H1 (cell line): Measurements from ENCODE around the gene SRP9. TPM values are rescaled to one million over a fixed set of nuclear protein-coding genes. Genes with fewer than 3 reads are reported as not detected.
A peak's percentile ranks its signal among the peaks of the same experiment; 100 is the strongest.

Experiments
- CTCF ChIA-PET: fragments of 300-600 bp; sonication (Branson Sonifier 250); formaldehyde crosslinking; loops from one replicate; lab custom pipeline; 2021; ENCODE audit not compliant: partially characterized antibody; lab: Charles Lee
- POLR2A ChIA-PET: fragments of 300-600 bp; sonication (Branson Sonifier 250); formaldehyde crosslinking; loops from one replicate; lab custom pipeline; 2021; ENCODE audit warnings: inconsistent platforms; ENCODE audit not compliant: partially characterized antibody; lab: Charles Lee
- DNase-seq, 2 experiments: peaks; one replicate each; pipeline versions ENCODE4 v3.0.0 to v3.0.0-alpha.2; 2010 to 2022; ENCODE audit warnings: low spot score in 2 of 2, low read depth in 1 of 2, mixed read lengths in 1 of 2
- FAIRE-seq: peaks from 2 replicates; lab custom pipeline; 2011; peaks lifted over from hg19 to GRCh38; lab: Jason Lieb, UNC
- H2AFZ ChIP-seq: 2 replicates; pipeline ENCODE4 v1.8.1; 2012; ENCODE audit warnings: low read length, inconsistent platforms
- H2AK5ac ChIP-seq: 2 replicates; pipeline ENCODE4 v1.6.1; 2013; ENCODE audit warnings: low read depth, low read length
- H2BK120ac ChIP-seq: replicated peaks from 2 replicates; pipeline ENCODE3; 2013; ENCODE audit warnings: low read depth, low read length, inconsistent platforms
- H2BK12ac ChIP-seq: 2 replicates; pipeline ENCODE4 v1.6.1; 2013; ENCODE audit warnings: low read depth, low read length
- H2BK15ac ChIP-seq: 2 replicates; pipeline ENCODE4 v1.6.1; 2013; ENCODE audit warnings: low read length
- H2BK20ac ChIP-seq: 2 replicates; pipeline ENCODE4 v1.6.1; 2013; ENCODE audit warnings: low read length
- H2BK5ac ChIP-seq: 2 replicates; pipeline ENCODE4 v1.6.1; 2013; ENCODE audit warnings: low read depth, low read length
- H3K14ac ChIP-seq: 2 replicates; pipeline ENCODE4 v1.6.1; 2013; ENCODE audit warnings: inconsistent platforms; ENCODE audit not compliant: insufficient read length
- H3K18ac ChIP-seq: 2 replicates; pipeline ENCODE4 v1.6.1; 2013; ENCODE audit warnings: low read length; ENCODE audit errors: extremely low read depth
- H3K23ac ChIP-seq: 2 replicates; pipeline ENCODE4 v1.6.1; 2013; ENCODE audit warnings: inconsistent platforms; ENCODE audit not compliant: insufficient read length
- H3K23me2 ChIP-seq: 2 replicates; pipeline ENCODE4 v1.6.1; 2013; ENCODE audit warnings: low read depth, low read length
- H3K27ac ChIP-seq: 2 replicates; pipeline ENCODE4 v1.6.1; 2011; ENCODE audit warnings: low read depth, low read length, inconsistent platforms
- H3K27me3 ChIP-seq, 4 experiments: replicated peaks in 1 of 4; 1 replicate in 1 of 4; 2 replicates in 3 of 4; pipeline versions ENCODE4 v1.6.1 to v1.8.1; 2011 to 2013; ENCODE audit warnings: low read length in 3 of 4, mild to moderate bottlenecking in 3 of 4, inconsistent platforms in 2 of 4, mixed read lengths in 2 of 4, moderate library complexity in 1 of 4; ENCODE audit not compliant: control insufficient read depth in 3 of 4, insufficient read depth in 3 of 4; ENCODE audit errors: extremely low read depth in 1 of 4
- H3K36me3 ChIP-seq, 4 experiments: 2 replicates each; pipeline versions ENCODE4 v1.6.1 to v1.8.1; 2011 to 2013; ENCODE audit warnings: mild to moderate bottlenecking in 4 of 4, low read length in 3 of 4, moderate library complexity in 2 of 4, control low read depth in 1 of 4, inconsistent platforms in 1 of 4; ENCODE audit not compliant: insufficient read depth in 4 of 4, control insufficient read depth in 2 of 4
- H3K4ac ChIP-seq: replicated peaks from 2 replicates; pipeline ENCODE3; 2013; ENCODE audit warnings: low read length, low read depth, mixed read lengths, inconsistent platforms; ENCODE audit not compliant: insufficient read length
- H3K4me1 ChIP-seq, 4 experiments: replicated peaks in 1 of 4; 1 replicate in 1 of 4; 2 replicates in 3 of 4; pipeline versions ENCODE4 v1.6.1 to v1.8.1; 2011 to 2013; ENCODE audit warnings: low read length in 3 of 4, inconsistent platforms in 2 of 4, mixed read lengths in 1 of 4; ENCODE audit not compliant: insufficient read depth in 4 of 4, control insufficient read depth in 3 of 4
- H3K4me2 ChIP-seq, 2 experiments: 2 replicates each; pipeline versions ENCODE4 v1.6.1 to v1.8.1; 2011 to 2013; ENCODE audit warnings: low read depth in 2 of 2, low read length in 2 of 2, control low read depth in 1 of 2, inconsistent platforms in 1 of 2, mild to moderate bottlenecking in 1 of 2; ENCODE audit not compliant: insufficient read depth in 1 of 2
- H3K4me3 ChIP-seq, 4 experiments: fragments of 200-600, 300-600 bp in 1 of 4; sonication (generic), shearing (Covaris generic), sonication (Bioruptor Twin) in 1 of 4; 2 replicates each; pipeline versions ENCODE4 v1.5.1 to v1.8.1; 2011 to 2016; ENCODE audit warnings: low read length in 4 of 4, low read depth in 3 of 4, control low read depth in 2 of 4, inconsistent platforms in 2 of 4, mild to moderate bottlenecking in 2 of 4, mixed read lengths in 1 of 4, moderate library complexity in 1 of 4; ENCODE audit not compliant: insufficient read depth in 2 of 4; ENCODE audit errors: extremely low read depth in 1 of 4
- H3K56ac ChIP-seq: replicated peaks from 2 replicates; pipeline ENCODE3; 2013; ENCODE audit warnings: low read depth, mild to moderate bottlenecking, mixed read lengths, low read length, inconsistent platforms; ENCODE audit not compliant: insufficient read length
- H3K79me1 ChIP-seq: 2 replicates; pipeline ENCODE4 v1.6.1; 2013; ENCODE audit warnings: low read depth, low read length, control low read depth
- H3K79me2 ChIP-seq, 2 experiments: 2 replicates each; pipeline versions ENCODE4 v1.6.1 to v1.8.1; 2012 to 2013; ENCODE audit warnings: low read length in 2 of 2, mild to moderate bottlenecking in 2 of 2, inconsistent platforms in 1 of 2; ENCODE audit not compliant: insufficient read depth in 2 of 2, control insufficient read depth in 1 of 2
- H3K9ac ChIP-seq, 4 experiments: replicated peaks in 1 of 4; 1 replicate in 1 of 4; 2 replicates in 3 of 4; pipeline versions ENCODE4 v1.6.1 to v1.8.1; 2011 to 2013; ENCODE audit warnings: low read depth in 3 of 4, low read length in 3 of 4, control low read depth in 2 of 4, mild to moderate bottlenecking in 2 of 4, moderate library complexity in 2 of 4, inconsistent platforms in 1 of 4; ENCODE audit errors: extremely low read depth in 1 of 4
- H3K9me3 ChIP-seq, 2 experiments: 2 replicates each; pipeline versions ENCODE4 v1.6.1 to v1.8.1; 2012 to 2013; ENCODE audit warnings: mild to moderate bottlenecking in 2 of 2, moderate library complexity in 2 of 2, control low read depth in 1 of 2, inconsistent platforms in 1 of 2, low read depth in 1 of 2, low read length in 1 of 2, mixed read lengths in 1 of 2; ENCODE audit not compliant: insufficient read depth in 2 of 2
- H4K20me1 ChIP-seq, 2 experiments: replicated peaks in 1 of 2; 2 replicates each; pipeline versions ENCODE3 to v1.8.1; 2011 to 2013; ENCODE audit warnings: inconsistent platforms in 2 of 2, low read length in 2 of 2, mild to moderate bottlenecking in 1 of 2; ENCODE audit not compliant: insufficient read depth in 2 of 2, control insufficient read depth in 1 of 2
- H4K5ac ChIP-seq: 2 replicates; pipeline ENCODE4 v1.6.1; 2013; ENCODE audit warnings: low read length, low read depth, mixed read lengths, inconsistent platforms; ENCODE audit not compliant: insufficient read length
- H4K8ac ChIP-seq: 2 replicates; pipeline ENCODE4 v1.8.0; 2013; ENCODE audit warnings: mild to moderate bottlenecking, moderate library complexity, low read length, inconsistent platforms; ENCODE audit not compliant: insufficient read depth; ENCODE audit errors: extremely low read depth
- H4K91ac ChIP-seq: replicated peaks from 2 replicates; pipeline ENCODE3; 2013; ENCODE audit warnings: low read length, mixed read lengths, inconsistent platforms; ENCODE audit not compliant: insufficient read length
- WGBS, 2 experiments: shearing (Covaris generic) in 1 of 2; methylation state at CpG; one replicate each; pipeline versions ENCODE4 v1.1.6 to v1.1.7; 2013 to 2015; ENCODE audit warnings: low lambda C conversion rate in 2 of 2, mixed read lengths in 2 of 2, inconsistent platforms in 1 of 2, low coverage in 1 of 2, missing lambda C conversion rate in 1 of 2; ENCODE audit not compliant: insufficient replicate concordance in 2 of 2, insufficient coverage in 1 of 2, insufficient read length in 1 of 2; ENCODE audit errors: extremely low coverage in 1 of 2, missing lambda C conversion rate in 1 of 2; 5-methylcytosine and 5-hydroxymethylcytosine counted together
- polyA plus RNA-seq, 7 experiments: library from polyadenylated mRNA; depleted of rRNA in 3 of 7; stranded (reverse) in 5 of 7; unstranded in 2 of 7; fragments of >200 nt in 5 of 7; fragments of 200-250 nt in 2 of 7; gene quantifications; 1 replicate in 5 of 7; 2 replicates in 1 of 7; 4 replicates in 1 of 7; pipeline versions ENCODE4 v1.2.1 to v1.2.3, GENCODE V29; 2011 to 2013; ENCODE audit warnings: missing spikeins in 2 of 7, mixed read lengths in 2 of 7
- total RNA-seq: library from RNA; stranded (reverse); fragmentation: NEBNext Ultra II Directional; extraction: Animal tissue kit (Norgen Biotek cat#: 25700); gene quantifications from 2 replicates; pipeline ENCODE4 v1.2.1, GENCODE V29; 2021

The SRP9 gene
- total and polyA plus RNA-seq, 2 of the 8 experiments (the other 6 are each of a cell fraction or from before 2014, with no cell fraction given): 446 to 572 TPM

DNA sequence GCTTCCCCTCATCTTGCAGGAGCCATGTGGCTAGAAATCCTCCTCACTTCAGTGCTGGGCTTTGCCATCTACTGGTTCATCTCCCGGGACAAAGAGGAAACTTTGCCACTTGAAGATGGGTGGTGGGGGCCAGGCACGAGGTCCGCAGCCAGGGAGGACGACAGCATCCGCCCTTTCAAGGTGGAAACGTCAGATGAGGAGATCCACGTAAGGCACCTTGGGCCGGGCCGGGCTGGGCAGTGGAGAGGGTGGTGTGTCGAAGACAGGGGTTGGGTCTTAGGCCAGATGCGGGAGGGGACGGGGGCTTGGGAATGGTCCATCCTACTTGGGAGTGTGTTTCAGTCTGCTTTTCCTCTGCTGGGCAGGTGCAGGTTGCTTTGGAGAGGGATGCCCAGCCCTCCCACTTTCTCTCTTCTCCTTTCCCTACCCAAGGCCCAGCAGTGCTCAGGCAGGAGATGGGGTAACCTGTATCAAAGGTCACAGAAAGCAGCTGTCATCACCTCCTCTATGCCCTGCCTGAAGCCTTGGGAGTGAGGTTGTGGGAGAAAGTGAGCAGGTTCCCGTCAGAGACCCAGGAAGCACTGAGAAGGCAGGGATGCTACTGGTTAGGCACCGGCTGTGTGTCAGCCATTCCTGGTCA is 51.2 kb downstream of the SRP9 start:
- no peak overlapping the region for H3K4me2 ChIP-seq
- CTCF ChIA-PET: interaction anchor here (1.2 to 4.7 kb wide), 3 partner anchors 16 to 159 kb away, joined by 3 to 46 read pairs (median 8); no protein-coding TSS in a partner anchor
- no peak overlapping the region for H4K91ac ChIP-seq
- H4K20me1 ChIP-seq: peaks cover 0 to 6% of the 10 kb centered on the region in 2 experiments
- no peak overlapping the region for H3K23ac ChIP-seq
- H2AK5ac ChIP-seq: no peak overlapping the region
- no peak overlapping the region for H2AFZ ChIP-seq
- H3K23me2 ChIP-seq: no peaks in the 10 kb centered on the region
- no peak overlapping the region for H3K4ac ChIP-seq
- H3K27ac ChIP-seq: no peak overlapping the region
- no peak overlapping the region for H2BK20ac ChIP-seq
- 89% methylated on average over 14 of the region's 14 CpGs; no CpG with 5 or more reads in 1 of the 2 experiments for WGBS, 2 experiments
- POLR2A ChIA-PET: no interaction called here
- no peak overlapping the region for H3K9ac ChIP-seq
- no peak overlapping the region for H2BK12ac ChIP-seq
- H3K4me1 ChIP-seq: peaks cover 6 to 12% (median 9%) of the 10 kb centered on the region in 4 experiments; a peak in 6 of 7 replicates
- no peak overlapping the region for H3K14ac ChIP-seq
- peaks cover 0 to 17% (median 13%) of the 10 kb centered on the region in 4 experiments; a peak in 5 of 8 replicates for H3K36me3 ChIP-seq
- H3K18ac ChIP-seq: no peak overlapping the region
- H3K79me2 ChIP-seq: peaks cover 0 to 4% of the 10 kb centered on the region in 2 experiments; a peak in 1 of 4 replicates
- H3K79me1 ChIP-seq: peaks cover 4% of the 10 kb centered on the region; the same call in 1 of the 2 replicates
- H4K5ac ChIP-seq: no peak overlapping the region
- DNase-seq (no peak), FAIRE-seq (no peak)
- peak overlapping the region; percentile 26; the same call in 1 of the 2 replicates for H2BK5ac ChIP-seq
- no peaks in the 10 kb centered on the region for H3K9me3 ChIP-seq
- no peak overlapping the region for H3K56ac ChIP-seq
- no peak overlapping the region for H3K4me3 ChIP-seq
- peak overlapping the region; percentile 53; the same call in 1 of the 2 replicates for H4K8ac ChIP-seq
- no peak overlapping the region for H2BK120ac ChIP-seq
- no peak overlapping the region for H2BK15ac ChIP-seq
- H3K27me3 ChIP-seq: no peaks in the 10 kb centered on the region
